Measurements from ENCODE around the gene RAPGEF5. TPM values are rescaled to one million over a fixed set of nuclear protein-coding genes. Genes with fewer than 3 reads are reported as not detected.

Gene RAPGEF5
- total RNA-seq, 1 donor from 2014 or later: 5.8 TPM

DNA sequence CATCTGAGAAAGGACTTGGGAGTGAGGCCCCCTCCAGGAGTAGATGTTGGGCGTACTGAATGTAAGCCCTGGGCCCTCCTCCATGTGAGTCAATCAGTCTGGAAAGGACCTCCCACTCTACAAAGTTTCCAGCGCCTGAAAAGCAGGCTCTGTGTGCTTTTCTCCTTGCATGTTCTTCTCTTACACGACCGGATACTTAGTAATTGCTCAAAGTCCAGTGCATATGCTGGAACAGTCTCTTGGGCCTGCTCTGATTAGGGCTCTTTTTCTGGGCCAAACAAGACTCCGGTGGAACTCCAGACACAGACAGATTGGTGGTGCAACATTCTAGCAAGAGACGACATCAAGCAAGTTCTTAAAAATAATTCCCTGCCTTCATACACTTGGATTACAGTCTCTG, 38.3 kb upstream of the RAPGEF5 start:
- no peak for FAIRE-seq

DNA sequence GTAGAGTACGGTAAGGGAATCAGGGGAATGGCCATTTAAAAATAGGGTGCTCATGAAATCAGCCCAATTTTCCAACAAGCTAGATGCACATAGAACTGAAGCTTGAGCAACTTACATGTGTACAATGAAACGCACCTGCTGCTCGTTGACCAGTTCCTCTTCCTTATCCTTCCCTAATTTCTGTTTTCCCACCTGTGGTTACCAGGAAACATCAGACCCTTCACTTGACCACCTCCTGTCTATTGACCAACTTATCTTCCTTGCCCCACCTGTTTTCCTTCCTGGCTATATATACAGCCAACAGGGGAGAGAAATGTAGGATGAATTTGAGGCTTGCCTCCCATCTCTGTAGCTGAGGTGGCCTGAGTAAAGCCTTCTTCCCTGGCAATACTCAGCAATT, 37.8 kb upstream of the RAPGEF5 start:
- FAIRE-seq (no peak), DNase-seq (ENCODE audit: low read depth) (no peak)
- Histone ChIP-seq H3K36me3 (ENCODE audit: control insufficient read depth, insufficient read depth, low read length) (no peaks in the 10 kb centered on the region), H3K4me3 (ENCODE audit: low read depth, low read length) (no peak overlapping the region), H3K27me3 (ENCODE audit: control insufficient read depth, insufficient read depth, low read length) (no peaks in the 10 kb centered on the region)
- TF ChIP-seq, protein P1, sequence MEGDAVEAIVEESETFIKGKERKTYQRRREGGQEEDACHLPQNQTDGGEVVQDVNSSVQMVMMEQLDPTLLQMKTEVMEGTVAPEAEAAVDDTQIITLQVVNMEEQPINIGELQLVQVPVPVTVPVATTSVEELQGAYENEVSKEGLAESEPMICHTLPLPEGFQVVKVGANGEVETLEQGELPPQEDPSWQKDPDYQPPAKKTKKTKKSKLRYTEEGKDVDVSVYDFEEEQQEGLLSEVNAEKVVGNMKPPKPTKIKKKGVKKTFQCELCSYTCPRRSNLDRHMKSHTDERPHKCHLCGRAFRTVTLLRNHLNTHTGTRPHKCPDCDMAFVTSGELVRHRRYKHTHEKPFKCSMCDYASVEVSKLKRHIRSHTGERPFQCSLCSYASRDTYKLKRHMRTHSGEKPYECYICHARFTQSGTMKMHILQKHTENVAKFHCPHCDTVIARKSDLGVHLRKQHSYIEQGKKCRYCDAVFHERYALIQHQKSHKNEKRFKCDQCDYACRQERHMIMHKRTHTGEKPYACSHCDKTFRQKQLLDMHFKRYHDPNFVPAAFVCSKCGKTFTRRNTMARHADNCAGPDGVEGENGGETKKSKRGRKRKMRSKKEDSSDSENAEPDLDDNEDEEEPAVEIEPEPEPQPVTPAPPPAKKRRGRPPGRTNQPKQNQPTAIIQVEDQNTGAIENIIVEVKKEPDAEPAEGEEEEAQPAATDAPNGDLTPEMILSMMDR (IDR thresholded peaks at IDR 0.05; ENCODE audit: insufficient read depth, low read length, severe bottlenecking): no peak

More for the DNA sequence above, 38.3 kb upstream of the RAPGEF5 start:
- Histone ChIP-seq H3K27me3 (ENCODE audit: control insufficient read depth, insufficient read depth, low read length) (no peaks in the 10 kb centered on the region), H3K36me3 (ENCODE audit: control insufficient read depth, insufficient read depth, low read length) (no peaks in the 10 kb centered on the region), H3K4me3 (ENCODE audit: low read depth, low read length) (no peak overlapping the region)
- DNase-seq (ENCODE audit: low read depth): no peak
- TF ChIP-seq, protein P1 (IDR thresholded peaks at IDR 0.05; ENCODE audit: insufficient read depth, low read length, severe bottlenecking): no peak

DNA sequence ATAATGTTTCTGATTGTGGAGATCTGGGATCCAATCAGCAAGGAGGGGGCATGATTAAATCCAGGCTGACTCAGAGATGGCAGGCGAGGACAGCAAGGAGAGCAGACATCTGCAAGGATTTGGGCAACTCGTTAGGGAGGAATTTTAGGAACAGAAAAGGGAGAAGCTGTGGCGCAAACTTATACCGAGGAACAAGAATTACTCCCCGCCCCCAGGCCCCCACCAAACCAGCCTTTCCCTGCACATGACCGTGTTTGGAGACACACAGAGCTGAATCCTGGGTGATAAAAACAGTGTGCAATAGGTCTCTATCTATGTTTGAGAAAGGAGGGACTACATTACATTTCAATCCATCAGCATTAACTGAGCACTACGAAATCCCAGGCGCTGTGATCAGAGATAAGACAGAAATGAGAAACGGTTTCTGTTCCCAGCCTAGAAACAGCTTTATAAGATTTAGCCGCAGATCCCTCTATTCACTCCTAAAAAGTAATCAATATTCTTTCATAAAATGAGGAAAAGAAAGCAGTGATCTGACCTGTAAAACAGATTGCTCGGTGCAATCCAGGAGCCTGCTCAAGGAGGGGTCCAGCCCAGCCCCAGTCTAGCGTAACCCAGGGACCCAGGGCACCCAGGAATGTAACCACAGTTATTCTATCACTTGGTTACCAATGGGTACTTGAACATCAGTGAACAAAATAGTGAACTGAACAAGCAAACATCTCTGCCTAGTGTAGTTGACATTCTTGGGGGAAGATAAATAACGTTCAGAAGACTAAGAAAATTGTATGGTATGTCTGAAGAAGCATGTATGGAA, 37.2 kb upstream of the RAPGEF5 start:
- TF ChIP-seq, protein P1 (IDR thresholded peaks at IDR 0.05; ENCODE audit: insufficient read depth, low read length, severe bottlenecking): no peak
- no peak overlapping the region for H3K4me3 ChIP-seq (ENCODE audit: low read depth, low read length)
- DNase-seq (ENCODE audit: low read depth) (peak; percentile 45), FAIRE-seq (no peak)
- no peaks in the 10 kb centered on the region for H3K27me3 ChIP-seq (ENCODE audit: control insufficient read depth, insufficient read depth, low read length)
- H3K36me3 ChIP-seq (ENCODE audit: control insufficient read depth, insufficient read depth, low read length): no peaks in the 10 kb centered on the region

DNA sequence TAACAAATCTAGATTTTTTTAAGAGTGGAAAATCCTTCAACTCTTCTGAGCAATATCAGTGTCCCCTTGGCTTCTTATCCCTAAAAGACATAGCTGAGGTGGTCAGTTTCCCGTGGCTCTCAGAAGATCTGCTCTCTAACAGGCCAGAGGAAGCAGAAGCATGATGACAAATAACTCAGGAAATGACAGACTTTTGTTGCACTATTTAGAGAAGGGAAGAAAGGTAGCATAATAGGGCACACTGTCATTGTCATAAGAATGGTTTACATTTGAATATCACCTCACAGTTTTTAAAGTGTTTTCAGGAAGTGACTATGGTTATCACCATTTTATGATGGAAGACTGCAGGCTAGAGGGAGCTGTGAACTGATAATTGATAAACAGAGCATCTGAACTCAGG, 33.6 kb upstream of the RAPGEF5 start:
- no peaks in the 10 kb centered on the region for H3K27me3 ChIP-seq (ENCODE audit: control insufficient read depth, insufficient read depth, low read length)
- H3K36me3 ChIP-seq (ENCODE audit: control insufficient read depth, insufficient read depth, low read length): no peaks in the 10 kb centered on the region
- TF ChIP-seq, protein P1 (IDR thresholded peaks at IDR 0.05; ENCODE audit: insufficient read depth, low read length, severe bottlenecking): no peak
- DNase-seq (ENCODE audit: low read depth): no peak
- H3K4me3 ChIP-seq (ENCODE audit: low read depth, low read length): no peak overlapping the region
- no peak for FAIRE-seq

DNA sequence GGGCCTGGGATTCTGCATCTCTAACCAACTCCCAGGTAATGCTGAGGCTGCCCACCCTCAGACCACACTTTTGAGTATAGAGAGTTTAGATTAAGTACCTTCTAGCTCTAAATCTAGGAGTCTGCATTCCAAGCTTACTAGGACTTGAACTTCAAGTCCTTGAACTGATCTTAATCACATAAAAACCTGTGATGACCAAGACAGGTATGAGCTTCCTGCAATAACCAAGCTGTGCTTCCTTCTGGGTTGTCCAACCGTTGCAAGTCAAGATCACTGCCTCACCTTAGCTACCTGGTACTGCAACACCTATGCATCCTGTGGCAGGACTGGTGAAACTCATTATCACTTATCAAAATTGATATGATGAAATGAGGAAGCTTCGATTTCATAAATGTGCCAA, 32.9 kb upstream of the RAPGEF5 start:
- FAIRE-seq (no peak), DNase-seq (ENCODE audit: low read depth) (no peak)
- Histone ChIP-seq H3K36me3 (ENCODE audit: control insufficient read depth, insufficient read depth, low read length) (no peaks in the 10 kb centered on the region), H3K27me3 (ENCODE audit: control insufficient read depth, insufficient read depth, low read length) (no peaks in the 10 kb centered on the region), H3K4me3 (ENCODE audit: low read depth, low read length) (no peak overlapping the region)
- TF ChIP-seq, protein P1 (IDR thresholded peaks at IDR 0.05; ENCODE audit: insufficient read depth, low read length, severe bottlenecking): no peak

DNA sequence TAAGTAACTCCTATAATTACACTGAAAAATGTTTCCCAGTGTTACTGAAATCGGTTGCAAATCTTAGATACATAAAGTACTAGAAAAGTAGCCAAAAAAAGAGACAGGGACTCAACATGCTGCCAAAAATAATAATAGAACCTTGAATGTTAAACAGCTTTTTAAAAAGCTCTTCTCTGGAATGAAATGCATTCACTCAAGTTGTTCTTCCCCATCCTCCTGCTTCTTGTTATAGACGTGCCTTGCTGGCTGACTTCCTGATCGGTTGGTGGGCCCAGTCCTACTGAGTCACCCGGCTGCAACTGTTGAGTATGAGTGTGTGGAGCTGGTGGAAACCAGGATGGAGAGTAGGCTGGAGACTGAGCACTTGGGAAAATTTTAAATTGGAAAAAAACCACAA, 30.6 kb upstream of the RAPGEF5 start:
- TF ChIP-seq, protein P1 (IDR thresholded peaks at IDR 0.05; ENCODE audit: insufficient read depth, low read length, severe bottlenecking): no peak
- Histone ChIP-seq H3K36me3 (ENCODE audit: control insufficient read depth, insufficient read depth, low read length) (no peaks in the 10 kb centered on the region), H3K4me3 (ENCODE audit: low read depth, low read length) (no peak overlapping the region), H3K27me3 (ENCODE audit: control insufficient read depth, insufficient read depth, low read length) (no peaks in the 10 kb centered on the region)
- no peak for FAIRE-seq
- DNase-seq (ENCODE audit: low read depth): peak; percentile 16

Measured in bronchial epithelial cell (primary cell).